HL-60 (cell line): Measurements from ENCODE around the gene FGF1.

Experiments used
- DNase-seq, 2 experiments: peaks; one replicate each; pipeline ENCODE4 v3.0.0-alpha.2; 2010 to 2020; ENCODE audit warnings: low read depth in 1 of 2, low spot score in 1 of 2
- H3K27ac ChIP-seq: fragments of 250-450 bp; sonication (Bioruptor Pico); replicated peaks from 2 replicates; pipeline ENCODE4 v1.5.1; 2020; ENCODE audit warnings: mild to moderate bottlenecking, moderate library complexity
- H3K27me3 ChIP-seq: fragments of 250-450 bp; sonication (Bioruptor Pico); 2 replicates; pipeline ENCODE4 v1.5.1; 2021; ENCODE audit warnings: mild to moderate bottlenecking, moderate library complexity; ENCODE audit not compliant: insufficient read depth, poor library complexity, severe bottlenecking
- H3K4me3 ChIP-seq: replicated peaks from 2 replicates; pipeline ENCODE4 v1.5.1; 2011; ENCODE audit warnings: mild to moderate bottlenecking, control low read depth, low read length; ENCODE audit not compliant: insufficient read depth
- CTCF ChIP-seq: IDR thresholded peaks from one replicate; pipeline ENCODE4 v1.5.1; 2011; ENCODE audit warnings: low read length, control low read depth, inconsistent platforms; ENCODE audit not compliant: insufficient read depth
- GABPA ChIP-seq: IDR thresholded peaks from 2 replicates; pipeline ENCODE4 v1.6.1; 2012; ENCODE audit warnings: low read depth
- POLR2AphosphoS5 ChIP-seq: IDR thresholded peaks from 2 replicates; pipeline ENCODE4 v1.6.1; 2012; ENCODE audit warnings: low read depth
- REST ChIP-seq: IDR thresholded peaks from 2 replicates; pipeline ENCODE4 v1.6.1; 2012; ENCODE audit warnings: low read depth; ENCODE audit not compliant: insufficient replicate concordance
- SPI1 ChIP-seq: IDR thresholded peaks from 2 replicates; pipeline ENCODE4 v1.6.1; 2012; ENCODE audit warnings: low read depth, mild to moderate bottlenecking, borderline replicate concordance

Gene FGF1

DNA sequence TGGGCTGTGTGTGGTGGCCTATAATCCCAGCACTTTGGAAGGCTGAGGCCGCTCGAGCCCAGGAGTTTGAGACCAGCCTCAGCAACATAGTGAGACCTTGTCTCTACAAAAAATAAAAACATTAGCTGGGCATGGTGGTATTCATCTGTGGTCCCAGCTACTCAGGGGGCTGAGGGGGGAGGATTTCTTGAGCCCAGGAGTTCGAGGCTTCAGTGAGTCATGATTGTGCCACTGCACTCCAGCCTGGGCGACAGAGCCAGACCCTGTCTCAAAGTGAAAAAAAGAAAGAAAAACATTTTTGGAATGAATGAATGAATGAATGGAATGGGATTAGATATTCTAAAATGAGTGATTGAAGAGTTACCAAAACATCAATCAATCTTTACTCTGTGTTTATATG lies 85.8 kb downstream of the FGF1 start:
- Histone ChIP-seq H3K4me3 (no peak overlapping the region), H3K27me3 (peaks cover 21% of the 10 kb centered on the region), H3K27ac (no peak overlapping the region)
- DNase-seq, result no peak
- TF ChIP-seq CTCF (no peak), SPI1 (no peak), POLR2AphosphoS5 (no peak), REST (no peak), GABPA (no peak)

- no peak for DNase-seq
- Histone ChIP-seq H3K4me3 (no peak overlapping the region), H3K27me3 (peaks cover 21% of the 10 kb centered on the region), H3K27ac (no peak overlapping the region)
- TF ChIP-seq GABPA, result no peak
- TF ChIP-seq REST, result no peak
- TF ChIP-seq SPI1, result no peak
- no peak for TF ChIP-seq CTCF
- TF ChIP-seq POLR2AphosphoS5, result no peak
Measured at GRCh38 chr5:142598338-142598700, 87.6 kb downstream of the FGF1 start.

GRCh38 chr5:142597546-142598337 lies 88.1 kb downstream of the FGF1 start:
- TF ChIP-seq SPI1 (no peak), CTCF (no peak), GABPA (no peak), POLR2AphosphoS5 (no peak), REST (no peak)
- Histone ChIP-seq H3K4me3 (no peak overlapping the region), H3K27ac (no peak overlapping the region), H3K27me3 (peaks cover 21% of the 10 kb centered on the region)
- DNase-seq, result no peak
